BE2C (cell line): ENCODE measurements around the gene DBP.

Experiments used
- DNase-seq: peaks from one replicate; pipeline ENCODE4 v3.0.0-alpha.2; 2020
- H3K27me3 ChIP-seq: fragments of 250-450 bp; sonication (Bioruptor Pico); 2 replicates; pipeline ENCODE4 v1.5.1; 2020; ENCODE audit warnings: mild to moderate bottlenecking
- H3K36me3 ChIP-seq: fragments of 250-450 bp; sonication (Bioruptor Pico); 2 replicates; pipeline ENCODE4 v1.5.1; 2020; ENCODE audit warnings: mild to moderate bottlenecking
- H3K4me1 ChIP-seq: fragments of 250-450 bp; sonication (Bioruptor Pico); 2 replicates; pipeline ENCODE4 v1.5.1; 2020
- H3K4me3 ChIP-seq: 2 replicates; pipeline ENCODE4 v1.5.1; 2011; ENCODE audit warnings: low read depth, low read length
- H3K9me3 ChIP-seq: fragments of 250-450 bp; sonication (Bioruptor Pico); 2 replicates; pipeline ENCODE4 v1.5.1; 2020
- TF ChIP-seq, protein P1 (sequence below): IDR thresholded peaks from 2 replicates; pipeline ENCODE4 v1.5.1; 2012; ENCODE audit warnings: mild to moderate bottlenecking, low read depth, low read length

Gene DBP

GRCh38 chr19:48631225-48631624 lies 6.0 kb downstream of the DBP start:
- DNase-seq, result no peak
- no peaks in the 10 kb centered on the region for H3K9me3 ChIP-seq
- TF ChIP-seq, protein P1, sequence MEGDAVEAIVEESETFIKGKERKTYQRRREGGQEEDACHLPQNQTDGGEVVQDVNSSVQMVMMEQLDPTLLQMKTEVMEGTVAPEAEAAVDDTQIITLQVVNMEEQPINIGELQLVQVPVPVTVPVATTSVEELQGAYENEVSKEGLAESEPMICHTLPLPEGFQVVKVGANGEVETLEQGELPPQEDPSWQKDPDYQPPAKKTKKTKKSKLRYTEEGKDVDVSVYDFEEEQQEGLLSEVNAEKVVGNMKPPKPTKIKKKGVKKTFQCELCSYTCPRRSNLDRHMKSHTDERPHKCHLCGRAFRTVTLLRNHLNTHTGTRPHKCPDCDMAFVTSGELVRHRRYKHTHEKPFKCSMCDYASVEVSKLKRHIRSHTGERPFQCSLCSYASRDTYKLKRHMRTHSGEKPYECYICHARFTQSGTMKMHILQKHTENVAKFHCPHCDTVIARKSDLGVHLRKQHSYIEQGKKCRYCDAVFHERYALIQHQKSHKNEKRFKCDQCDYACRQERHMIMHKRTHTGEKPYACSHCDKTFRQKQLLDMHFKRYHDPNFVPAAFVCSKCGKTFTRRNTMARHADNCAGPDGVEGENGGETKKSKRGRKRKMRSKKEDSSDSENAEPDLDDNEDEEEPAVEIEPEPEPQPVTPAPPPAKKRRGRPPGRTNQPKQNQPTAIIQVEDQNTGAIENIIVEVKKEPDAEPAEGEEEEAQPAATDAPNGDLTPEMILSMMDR, result no peak
- no peaks in the 10 kb centered on the region for H3K36me3 ChIP-seq
- H3K27me3 ChIP-seq, result no peaks in the 10 kb centered on the region
- H3K4me1 ChIP-seq, result peaks cover 21% of the 10 kb centered on the region
- peak overlapping the region; percentile 59 for H3K4me3 ChIP-seq

GRCh38 chr19:48630296-48631063 lies 6.7 kb downstream of the DBP start:
- H3K4me3 ChIP-seq, result peak overlapping the region; percentile 59
- H3K9me3 ChIP-seq, result no peaks in the 10 kb centered on the region
- peaks cover 21% of the 10 kb centered on the region for H3K4me1 ChIP-seq
- H3K36me3 ChIP-seq, result no peaks in the 10 kb centered on the region
- DNase-seq, result peak; percentile 79
- TF ChIP-seq, protein P1, result peak; percentile 42
- H3K27me3 ChIP-seq, result no peaks in the 10 kb centered on the region

- Histone ChIP-seq H3K36me3 (no peaks in the 10 kb centered on the region), H3K4me3 (peak overlapping the region; percentile 59), H3K9me3 (no peaks in the 10 kb centered on the region), H3K4me1 (peaks cover 17% of the 10 kb centered on the region), H3K27me3 (no peaks in the 10 kb centered on the region)
- TF ChIP-seq, protein P1, result no peak
- DNase-seq, result peak; percentile 91
Observed at GRCh38 chr19:48629599-48630295, 7.4 kb downstream of the DBP start.

DNA sequence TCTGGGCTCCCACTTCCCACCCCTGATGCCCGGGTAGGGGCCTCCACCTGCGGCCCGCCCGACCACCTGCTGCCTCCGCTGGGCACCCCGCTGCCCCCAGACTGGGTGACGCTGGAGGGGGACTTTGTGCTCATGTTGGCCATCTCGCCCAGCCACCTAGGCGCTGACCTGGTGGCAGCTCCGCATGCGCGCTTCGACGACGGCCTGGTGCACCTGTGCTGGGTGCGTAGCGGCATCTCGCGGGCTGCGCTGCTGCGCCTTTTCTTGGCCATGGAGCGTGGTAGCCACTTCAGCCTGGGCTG lies 7.9 kb downstream of the DBP start:
- H3K4me3 ChIP-seq, result no peak overlapping the region
- TF ChIP-seq, protein P1, result no peak
- peaks cover 14% of the 10 kb centered on the region for H3K4me1 ChIP-seq

DNA sequence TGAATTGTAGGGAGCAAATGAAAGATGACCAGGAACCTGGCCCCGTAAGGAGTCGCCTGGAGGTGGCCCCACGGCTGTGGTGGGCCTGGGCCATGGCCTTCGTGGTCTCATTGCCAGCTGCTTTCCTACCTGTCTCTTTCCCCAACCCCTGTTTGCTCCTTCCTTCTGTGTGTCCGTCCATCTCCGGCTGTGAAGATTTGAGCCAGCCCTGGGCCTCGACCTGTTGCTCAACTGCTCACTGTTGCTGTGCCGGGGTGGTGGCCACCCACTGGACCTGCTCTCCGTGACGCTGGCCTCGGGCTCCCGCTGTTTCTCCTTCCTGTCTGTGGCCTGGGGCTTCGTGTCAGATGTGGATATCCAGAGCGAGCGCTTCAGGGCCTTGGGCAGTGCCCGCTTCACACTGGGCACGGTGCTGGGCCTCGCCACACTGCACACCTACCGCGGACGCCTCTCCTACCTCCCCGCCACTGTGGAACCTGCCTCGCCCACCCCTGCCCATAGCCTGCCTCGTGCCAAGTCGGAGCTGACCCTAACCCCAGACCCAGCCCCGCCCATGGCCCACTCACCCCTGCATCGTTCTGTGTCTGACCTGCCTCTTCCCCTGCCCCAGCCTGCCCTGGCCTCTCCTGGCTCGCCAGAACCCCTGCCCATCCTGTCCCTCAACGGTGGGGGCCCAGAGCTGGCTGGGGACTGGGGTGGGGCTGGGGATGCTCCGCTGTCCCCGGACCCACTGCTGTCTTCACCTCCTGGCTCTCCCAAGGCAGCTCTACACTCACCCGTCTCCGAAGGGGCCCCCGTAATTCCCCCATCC lies 8.5 kb downstream of the DBP start:
- Histone ChIP-seq H3K4me3 (no peak overlapping the region), H3K36me3 (no peaks in the 10 kb centered on the region), H3K27me3 (no peaks in the 10 kb centered on the region), H3K9me3 (no peaks in the 10 kb centered on the region), H3K4me1 (peaks cover 8% of the 10 kb centered on the region)
- DNase-seq, result no peak
- TF ChIP-seq, protein P1, result no peak

More for the DNA sequence above, 7.9 kb downstream of the DBP start:
- no peaks in the 10 kb centered on the region for H3K36me3 ChIP-seq
- DNase-seq, result no peak
- H3K27me3 ChIP-seq, result no peaks in the 10 kb centered on the region
- H3K9me3 ChIP-seq, result no peaks in the 10 kb centered on the region
